ENCODE results near the gene DLK1. TPM values are rescaled to one million over a fixed set of nuclear protein-coding genes. Genes with fewer than 3 reads are reported as not detected.
A peak's percentile ranks its signal among the peaks of the same experiment; 100 is the strongest.

Gene DLK1
- total and polyA plus RNA-seq, 2 of the 13 experiments (the other 11 are each of a cell fraction or from before 2014, with no cell fraction given) = 95.5 to 312 TPM

DNA sequence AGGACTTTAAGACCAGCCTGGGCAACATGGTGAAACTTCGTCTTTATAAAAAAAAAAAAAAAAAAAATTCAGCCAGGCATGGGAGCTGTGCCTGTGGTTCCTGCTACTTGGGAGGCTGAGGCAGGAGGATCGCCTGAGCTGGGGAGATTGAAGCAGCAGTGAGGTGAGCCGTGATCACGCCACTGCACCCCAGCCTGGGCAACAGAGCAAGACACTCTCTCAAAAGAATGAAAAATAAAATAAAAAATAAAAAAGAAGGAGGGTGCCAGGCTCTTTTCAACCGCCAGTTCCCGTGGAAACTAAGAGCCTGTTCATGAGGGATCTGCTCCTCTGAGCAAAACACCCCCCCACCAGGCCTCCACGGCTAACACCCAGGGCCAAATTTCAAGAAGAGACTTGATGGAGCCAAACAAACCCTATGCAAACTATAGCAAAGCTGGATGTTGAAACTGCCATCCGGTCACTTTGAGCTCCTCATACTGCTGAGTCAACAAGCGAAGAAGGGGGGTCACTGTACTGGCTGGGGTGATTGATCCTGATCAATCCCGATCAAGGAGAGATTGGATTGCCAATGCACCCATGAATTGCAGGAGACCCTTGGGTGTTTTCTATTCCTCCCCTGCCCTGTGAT lies 23.4 kb downstream of the DLK1 start (continued):
- TF ChIP-seq SSRP1 (CRISPR knock-in tag; IDR thresholded peaks at IDR 0.05) = no peak
- no peak for TF ChIP-seq ZNF598 (CRISPR knock-in tag; IDR thresholded peaks at IDR 0.05; ENCODE audit: borderline replicate concordance)
- 0 out of 2 replicates have a peak, but pooled peaks have one; percentile 4 for TF ChIP-seq STAG1 (CRISPR knock-in tag; IDR thresholded peaks at IDR 0.05)
- no peak for TF ChIP-seq JUNB (CRISPR knock-in tag; IDR thresholded peaks at IDR 0.05; ENCODE audit: borderline replicate concordance)
- no peak for TF ChIP-seq NCOA1 (CRISPR knock-in tag; IDR thresholded peaks at IDR 0.05)
- TF ChIP-seq SALL1 (CRISPR knock-in tag; IDR thresholded peaks at IDR 0.05) = peak; percentile 86
- TF ChIP-seq, protein P1, sequence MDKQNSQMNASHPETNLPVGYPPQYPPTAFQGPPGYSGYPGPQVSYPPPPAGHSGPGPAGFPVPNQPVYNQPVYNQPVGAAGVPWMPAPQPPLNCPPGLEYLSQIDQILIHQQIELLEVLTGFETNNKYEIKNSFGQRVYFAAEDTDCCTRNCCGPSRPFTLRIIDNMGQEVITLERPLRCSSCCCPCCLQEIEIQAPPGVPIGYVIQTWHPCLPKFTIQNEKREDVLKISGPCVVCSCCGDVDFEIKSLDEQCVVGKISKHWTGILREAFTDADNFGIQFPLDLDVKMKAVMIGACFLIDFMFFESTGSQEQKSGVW (CRISPR knock-in tag; IDR thresholded peaks at IDR 0.05; ENCODE audit: borderline replicate concordance) = no peak
- no peak for TF ChIP-seq ZHX1 (CRISPR knock-in tag; IDR thresholded peaks at IDR 0.05; ENCODE audit: low read depth)
- TF ChIP-seq, protein P2, sequence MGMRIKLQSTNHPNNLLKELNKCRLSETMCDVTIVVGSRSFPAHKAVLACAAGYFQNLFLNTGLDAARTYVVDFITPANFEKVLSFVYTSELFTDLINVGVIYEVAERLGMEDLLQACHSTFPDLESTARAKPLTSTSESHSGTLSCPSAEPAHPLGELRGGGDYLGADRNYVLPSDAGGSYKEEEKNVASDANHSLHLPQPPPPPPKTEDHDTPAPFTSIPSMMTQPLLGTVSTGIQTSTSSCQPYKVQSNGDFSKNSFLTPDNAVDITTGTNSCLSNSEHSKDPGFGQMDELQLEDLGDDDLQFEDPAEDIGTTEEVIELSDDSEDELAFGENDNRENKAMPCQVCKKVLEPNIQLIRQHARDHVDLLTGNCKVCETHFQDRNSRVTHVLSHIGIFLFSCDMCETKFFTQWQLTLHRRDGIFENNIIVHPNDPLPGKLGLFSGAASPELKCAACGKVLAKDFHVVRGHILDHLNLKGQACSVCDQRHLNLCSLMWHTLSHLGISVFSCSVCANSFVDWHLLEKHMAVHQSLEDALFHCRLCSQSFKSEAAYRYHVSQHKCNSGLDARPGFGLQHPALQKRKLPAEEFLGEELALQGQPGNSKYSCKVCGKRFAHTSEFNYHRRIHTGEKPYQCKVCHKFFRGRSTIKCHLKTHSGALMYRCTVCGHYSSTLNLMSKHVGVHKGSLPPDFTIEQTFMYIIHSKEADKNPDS (CRISPR knock-in tag; IDR thresholded peaks at IDR 0.05) = no peak
- TF ChIP-seq, protein P3, sequence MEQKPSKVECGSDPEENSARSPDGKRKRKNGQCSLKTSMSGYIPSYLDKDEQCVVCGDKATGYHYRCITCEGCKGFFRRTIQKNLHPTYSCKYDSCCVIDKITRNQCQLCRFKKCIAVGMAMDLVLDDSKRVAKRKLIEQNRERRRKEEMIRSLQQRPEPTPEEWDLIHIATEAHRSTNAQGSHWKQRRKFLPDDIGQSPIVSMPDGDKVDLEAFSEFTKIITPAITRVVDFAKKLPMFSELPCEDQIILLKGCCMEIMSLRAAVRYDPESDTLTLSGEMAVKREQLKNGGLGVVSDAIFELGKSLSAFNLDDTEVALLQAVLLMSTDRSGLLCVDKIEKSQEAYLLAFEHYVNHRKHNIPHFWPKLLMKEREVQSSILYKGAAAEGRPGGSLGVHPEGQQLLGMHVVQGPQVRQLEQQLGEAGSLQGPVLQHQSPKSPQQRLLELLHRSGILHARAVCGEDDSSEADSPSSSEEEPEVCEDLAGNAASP (CRISPR knock-in tag; IDR thresholded peaks at IDR 0.05; ENCODE audit: borderline replicate concordance) = peak; percentile 67; the same call in 1 of the 2 replicates
- no peak for TF ChIP-seq SMAD3 (CRISPR knock-in tag; IDR thresholded peaks at IDR 0.05)
- TF ChIP-seq SMYD3 (CRISPR knock-in tag; IDR thresholded peaks at IDR 0.05) = no peak
- no peak for TF ChIP-seq ZNF549 (CRISPR knock-in tag; IDR thresholded peaks at IDR 0.05)
- TF ChIP-seq, protein P4, sequence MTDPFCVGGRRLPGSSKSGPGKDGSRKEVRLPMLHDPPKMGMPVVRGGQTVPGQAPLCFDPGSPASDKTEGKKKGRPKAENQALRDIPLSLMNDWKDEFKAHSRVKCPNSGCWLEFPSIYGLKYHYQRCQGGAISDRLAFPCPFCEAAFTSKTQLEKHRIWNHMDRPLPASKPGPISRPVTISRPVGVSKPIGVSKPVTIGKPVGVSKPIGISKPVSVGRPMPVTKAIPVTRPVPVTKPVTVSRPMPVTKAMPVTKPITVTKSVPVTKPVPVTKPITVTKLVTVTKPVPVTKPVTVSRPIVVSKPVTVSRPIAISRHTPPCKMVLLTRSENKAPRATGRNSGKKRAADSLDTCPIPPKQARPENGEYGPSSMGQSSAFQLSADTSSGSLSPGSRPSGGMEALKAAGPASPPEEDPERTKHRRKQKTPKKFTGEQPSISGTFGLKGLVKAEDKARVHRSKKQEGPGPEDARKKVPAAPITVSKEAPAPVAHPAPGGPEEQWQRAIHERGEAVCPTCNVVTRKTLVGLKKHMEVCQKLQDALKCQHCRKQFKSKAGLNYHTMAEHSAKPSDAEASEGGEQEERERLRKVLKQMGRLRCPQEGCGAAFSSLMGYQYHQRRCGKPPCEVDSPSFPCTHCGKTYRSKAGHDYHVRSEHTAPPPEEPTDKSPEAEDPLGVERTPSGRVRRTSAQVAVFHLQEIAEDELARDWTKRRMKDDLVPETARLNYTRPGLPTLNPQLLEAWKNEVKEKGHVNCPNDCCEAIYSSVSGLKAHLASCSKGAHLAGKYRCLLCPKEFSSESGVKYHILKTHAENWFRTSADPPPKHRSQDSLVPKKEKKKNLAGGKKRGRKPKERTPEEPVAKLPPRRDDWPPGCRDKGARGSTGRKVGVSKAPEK (CRISPR knock-in tag; IDR thresholded peaks at IDR 0.05; ENCODE audit: borderline replicate concordance) = no peak
- TF ChIP-seq ZFP37 (CRISPR knock-in tag; IDR thresholded peaks at IDR 0.05; ENCODE audit: borderline replicate concordance) = no peak
- TF ChIP-seq TAF15 (IDR thresholded peaks at IDR 0.05; ENCODE audit: low read depth, low read length, poor library complexity, severe bottlenecking) = no peak
- TF ChIP-seq ZNF136 (CRISPR knock-in tag; IDR thresholded peaks at IDR 0.05; ENCODE audit: low read depth) = no peak
- TF ChIP-seq AGO2 (optimal IDR thresholded peaks at IDR 0.05; ENCODE audit: low read depth, low read length) = no peak
- TF ChIP-seq MEIS2 (CRISPR knock-in tag; IDR thresholded peaks at IDR 0.05) = peak; percentile 73; the same call in 1 of the 2 replicates
- TF ChIP-seq MAFF (IDR thresholded peaks at IDR 0.05; ENCODE audit: low read depth, low read length) = peak; percentile 47; the same call in 1 of the 2 replicates
